ENCODE measurements around the gene CAB39L. TPM values are rescaled to one million over a fixed set of nuclear protein-coding genes. Genes with fewer than 3 reads are reported as not detected.

The CAB39L gene
- total RNA-seq: 10 to 100 TPM; 24.3 to 27.1 TPM

GRCh38 chr13:49443704-49444523 is at the start of gene CAB39L, which contains the start of gene SETDB2:
Gene CAB39L (minus strand): TSS chr13:49444064. CDS start chr13:49382910, 61,154 bp downstream.
Gene SETDB2 (plus strand): TSS chr13:49444274. CDS start chr13:49451894, 7,620 bp downstream.
- Histone ChIP-seq H3K36me3 (no peaks in the 10 kb centered on the region), H3K9me3 (no peaks in the 10 kb centered on the region), H3K27ac (peak within 1 kb of the TSS; percentile 97), H3K27me3 (no peaks in the 10 kb centered on the region), H3K4me3 (peak within 1 kb of the TSS; percentile 84), H3K4me1 (peaks cover 0 to 32% of the 10 kb centered on the region in 2 donors)
- DNase-seq (ENCODE audit: low spot score): peak; percentile 99
- TF ChIP-seq CTCF (IDR thresholded peaks at IDR 0.05): peak in 1 of 2 donors; percentile 44

- Histone ChIP-seq H3K9me3 (no peaks in the 10 kb centered on the region), H3K27me3 (no peaks in the 10 kb centered on the region), H3K4me1 (no peaks in the 10 kb centered on the region), H3K36me3 (peaks cover 31% of the 10 kb centered on the region), H3K4me3 (no peak overlapping the region), H3K27ac (no peak overlapping the region)
- no peak for TF ChIP-seq CTCF (IDR thresholded peaks at IDR 0.05)
- no peak for DNase-seq (ENCODE audit: low spot score)
Observed at GRCh38 chr13:49488563-49488962, 44.7 kb upstream of the CAB39L start.

- Histone ChIP-seq H3K27me3 (no peaks in the 10 kb centered on the region), H3K4me1 (peaks cover 0 to 3% of the 10 kb centered on the region in 2 donors), H3K9me3 (no peaks in the 10 kb centered on the region), H3K36me3 (peaks cover 31% of the 10 kb centered on the region), H3K27ac (no peak overlapping the region), H3K4me3 (no peak overlapping the region)
- TF ChIP-seq CTCF (IDR thresholded peaks at IDR 0.05): no peak
- no peak for DNase-seq (ENCODE audit: low spot score)
Observed at GRCh38 chr13:49481788-49482187, 37.9 kb upstream of the CAB39L start.

GRCh38 chr13:49476529-49476928 is 32.7 kb upstream of the CAB39L start:
- Histone ChIP-seq H3K36me3 (peaks cover 42% of the 10 kb centered on the region), H3K4me3 (no peak overlapping the region), H3K27me3 (no peaks in the 10 kb centered on the region), H3K9me3 (no peaks in the 10 kb centered on the region), H3K27ac (no peak overlapping the region), H3K4me1 (peaks cover 0 to 3% of the 10 kb centered on the region in 2 donors)
- no peak for TF ChIP-seq CTCF (IDR thresholded peaks at IDR 0.05)
- DNase-seq (ENCODE audit: low spot score): no peak

GRCh38 chr13:49472186-49472585 is 28.3 kb upstream of the CAB39L start:
- Histone ChIP-seq H3K36me3 (peaks cover 30% of the 10 kb centered on the region), H3K4me3 (no peak overlapping the region), H3K27ac (no peak overlapping the region), H3K9me3 (no peaks in the 10 kb centered on the region), H3K27me3 (no peaks in the 10 kb centered on the region), H3K4me1 (no peaks in the 10 kb centered on the region)
- TF ChIP-seq CTCF (IDR thresholded peaks at IDR 0.05): no peak
- DNase-seq (ENCODE audit: low spot score): no peak

All from right atrium auricular region (tissue), 2 donors.